Mammary epithelial cell (primary cell): ENCODE data around the gene KLKB1.

Source experiments
- CTCF ChIP-seq, 2 donors: IDR thresholded peaks in 1 of 2; conservative IDR thresholded peaks in 1 of 2; 2 replicates each; pipeline ENCODE4 v1.5.1; 2011 to 2012; ENCODE audit warnings: inconsistent platforms in 2 of 2, low read length in 2 of 2, mild to moderate bottlenecking in 2 of 2, control low read depth in 1 of 2, low read depth in 1 of 2; ENCODE audit not compliant: insufficient read depth in 1 of 2; ENCODE audit errors: extremely low read depth in 1 of 2
- EZH2 ChIP-seq: IDR thresholded peaks from 2 replicates; pipeline ENCODE4 v1.6.1; 2012; ENCODE audit warnings: low read length, inconsistent platforms, borderline replicate concordance

- no peak for TF ChIP-seq CTCF (conservative IDR thresholded peaks at IDR 0.05 in 1 of 2, IDR thresholded peaks at IDR 0.05 in 1 of 2; ENCODE audit: extremely low read depth in 1 of 2, insufficient read depth in 1 of 2, low read depth in 1 of 2, low read length in 2 of 2)
- no peak for TF ChIP-seq EZH2
These were observed 70.8 kb downstream of the KLKB1 start for GRCh38 chr4:186298031-186298647.
